H4 (cell line): Measurements from ENCODE around the gene PTPN1. TPM values are rescaled to one million over a fixed set of nuclear protein-coding genes. Genes with fewer than 3 reads are reported as not detected.
"Not testable (repeated sequence)": the region's sequence is repeated elsewhere in the genome, so short reads cannot be mapped to it uniquely, and the experiment has no call there.

ENCODE experiments used
- DNase-seq: peaks from one replicate; pipeline ENCODE4 v3.0.0-alpha.2; 2015; ENCODE audit warnings: low spot score
- total RNA-seq: library from RNA; depleted of rRNA; stranded (reverse); fragments of >200 nt; shearing (Covaris generic); gene quantifications from 2 replicates; pipeline ENCODE4 v1.2.3, GENCODE V29; 2014

PTPN1 gene
- total RNA-seq, 1 experiment from 2014 or later: 22.8 TPM

GRCh38 chr20:50590348-50590664 is 80.1 kb downstream of the PTPN1 start:
- no peak for DNase-seq

- DNase-seq: no peak
Measured at GRCh38 chr20:50591233-50591852, 81.2 kb downstream of the PTPN1 start.

- DNase-seq: no peak
Measured at GRCh38 chr20:50592282-50593004, 82.3 kb downstream of the PTPN1 start.

GRCh38 chr20:50593005-50593335 is 82.8 kb downstream of the PTPN1 start:
- no peak for DNase-seq

- DNase-seq: no peak
Measured at GRCh38 chr20:50594231-50594590, 84.0 kb downstream of the PTPN1 start.

GRCh38 chr20:50594591-50595432 is 84.6 kb downstream of the PTPN1 start:
- no peak for DNase-seq

GRCh38 chr20:50595433-50595895 is 85.3 kb downstream of the PTPN1 start:
- DNase-seq: no peak

GRCh38 chr20:50595988-50596693 is 86.0 kb downstream of the PTPN1 start:
- DNase-seq: no peak

GRCh38 chr20:50596694-50597021 is 86.5 kb downstream of the PTPN1 start:
- DNase-seq: no peak

- DNase-seq: no peak
Measured at GRCh38 chr20:50597406-50597969, 87.3 kb downstream of the PTPN1 start.

GRCh38 chr20:50598074-50598473 is 87.9 kb downstream of the PTPN1 start:
- DNase-seq: no peak

GRCh38 chr20:50598768-50599167 is 88.6 kb downstream of the PTPN1 start:
- not testable (repeated sequence) for DNase-seq

- no peak for DNase-seq
Measured at GRCh38 chr20:50600281-50600895, 90.2 kb downstream of the PTPN1 start.

- DNase-seq: no peak
Measured at GRCh38 chr20:50601511-50602431, 91.6 kb downstream of the PTPN1 start.

- DNase-seq: no peak
Measured at GRCh38 chr20:50602432-50603088, 92.4 kb downstream of the PTPN1 start.

- DNase-seq: no peak
Measured at GRCh38 chr20:50604451-50604850, 94.3 kb downstream of the PTPN1 start.

- no peak for DNase-seq
Measured at GRCh38 chr20:50605136-50605535, 95.0 kb downstream of the PTPN1 start.

- no peak for DNase-seq
Measured at GRCh38 chr20:50607436-50607835, 97.3 kb downstream of the PTPN1 start.

GRCh38 chr20:50607850-50608749 is 97.9 kb downstream of the PTPN1 start:
- no peak for DNase-seq
